CD4-positive, alpha-beta T cell treated with Interleukin-21 for 1 hour (primary cell): ENCODE measurements around the gene ATRAID.

ENCODE experiments used
- DNase-seq: peaks from one replicate; pipeline ENCODE4 v3.0.0-alpha.2; 2020

Gene ATRAID

GRCh38 chr2:27220091-27220490, 8.2 kb downstream of the ATRAID start:
- no peak for DNase-seq

GRCh38 chr2:27221166-27221565, 9.3 kb downstream of the ATRAID start:
- no peak for DNase-seq

GRCh38 chr2:27222407-27222806, 10.6 kb downstream of the ATRAID start:
- DNase-seq = no peak

- no peak for DNase-seq
These were observed 11.6 kb downstream of the ATRAID start for GRCh38 chr2:27223416-27223815.

DNA sequence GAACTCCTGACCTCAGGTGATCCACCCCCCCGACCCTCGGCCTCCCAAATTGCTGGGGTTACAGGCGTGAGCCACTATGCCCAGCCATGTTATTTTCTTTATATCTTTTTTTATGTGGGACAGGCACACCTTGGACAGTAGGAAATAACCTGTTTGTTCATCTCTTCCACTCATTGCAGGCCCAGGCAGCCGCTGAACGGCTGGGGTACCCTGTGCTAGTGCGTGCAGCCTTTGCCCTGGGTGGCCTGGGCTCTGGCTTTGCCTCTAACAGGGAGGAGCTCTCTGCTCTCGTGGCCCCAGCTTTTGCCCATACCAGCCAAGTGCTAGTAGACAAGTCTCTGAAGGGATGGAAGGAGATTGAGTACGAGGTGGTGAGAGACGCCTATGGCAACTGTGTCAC, 13.7 kb downstream of the ATRAID start:
- no peak for DNase-seq

- DNase-seq = no peak
These were observed 15.7 kb downstream of the ATRAID start for GRCh38 chr2:27227501-27227900.

- DNase-seq = no peak
These were observed 20.1 kb downstream of the ATRAID start for GRCh38 chr2:27231921-27232320.

- DNase-seq = no peak
These were observed 21.5 kb downstream of the ATRAID start for GRCh38 chr2:27233341-27233740.

DNA sequence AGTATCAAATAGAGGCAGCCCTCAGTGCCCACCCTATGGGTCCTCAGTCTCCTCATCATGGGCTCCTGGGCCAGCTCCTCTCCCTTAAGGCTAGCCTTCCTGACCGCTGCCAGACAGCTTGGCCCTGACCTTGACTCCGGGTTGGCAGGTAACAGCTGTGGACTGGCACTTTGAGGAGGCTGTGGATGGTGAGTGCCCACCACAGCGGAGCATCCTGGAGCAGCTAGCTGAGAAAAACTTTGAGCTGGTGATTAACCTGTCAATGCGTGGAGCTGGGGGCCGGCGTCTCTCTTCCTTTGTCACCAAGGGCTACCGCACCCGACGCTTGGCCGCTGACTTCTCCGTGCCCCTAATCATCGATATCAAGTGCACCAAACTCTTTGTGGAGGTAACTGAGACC, 24.3 kb downstream of the ATRAID start:
- DNase-seq = no peak

GRCh38 chr2:27236626-27237025, 24.8 kb downstream of the ATRAID start:
- DNase-seq = no peak

- no peak for DNase-seq
These were observed 25.6 kb downstream of the ATRAID start for GRCh38 chr2:27237341-27237945.

- no peak for DNase-seq
These were observed 27.1 kb downstream of the ATRAID start for GRCh38 chr2:27238976-27239375.

DNA sequence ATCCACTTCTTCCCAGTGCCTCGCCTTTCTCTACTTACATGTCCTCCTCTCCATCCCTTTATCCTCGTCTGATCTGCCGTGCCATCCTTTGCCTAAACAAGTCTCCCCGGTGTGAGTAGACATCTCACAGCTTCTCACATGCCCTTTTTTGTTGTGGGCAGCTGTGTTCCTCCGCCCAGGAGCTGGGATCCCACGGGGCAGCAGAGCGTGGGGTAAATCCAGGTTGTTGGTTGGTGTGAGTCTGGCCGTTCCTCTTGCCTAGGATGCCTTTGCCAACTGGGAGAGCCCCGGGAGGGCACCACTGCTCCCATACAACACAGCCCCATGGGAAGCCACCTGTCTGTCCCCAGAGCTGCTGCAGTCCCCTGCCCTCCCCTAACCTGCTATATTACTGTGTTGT, 28.6 kb downstream of the ATRAID start:
- no peak for DNase-seq

DNA sequence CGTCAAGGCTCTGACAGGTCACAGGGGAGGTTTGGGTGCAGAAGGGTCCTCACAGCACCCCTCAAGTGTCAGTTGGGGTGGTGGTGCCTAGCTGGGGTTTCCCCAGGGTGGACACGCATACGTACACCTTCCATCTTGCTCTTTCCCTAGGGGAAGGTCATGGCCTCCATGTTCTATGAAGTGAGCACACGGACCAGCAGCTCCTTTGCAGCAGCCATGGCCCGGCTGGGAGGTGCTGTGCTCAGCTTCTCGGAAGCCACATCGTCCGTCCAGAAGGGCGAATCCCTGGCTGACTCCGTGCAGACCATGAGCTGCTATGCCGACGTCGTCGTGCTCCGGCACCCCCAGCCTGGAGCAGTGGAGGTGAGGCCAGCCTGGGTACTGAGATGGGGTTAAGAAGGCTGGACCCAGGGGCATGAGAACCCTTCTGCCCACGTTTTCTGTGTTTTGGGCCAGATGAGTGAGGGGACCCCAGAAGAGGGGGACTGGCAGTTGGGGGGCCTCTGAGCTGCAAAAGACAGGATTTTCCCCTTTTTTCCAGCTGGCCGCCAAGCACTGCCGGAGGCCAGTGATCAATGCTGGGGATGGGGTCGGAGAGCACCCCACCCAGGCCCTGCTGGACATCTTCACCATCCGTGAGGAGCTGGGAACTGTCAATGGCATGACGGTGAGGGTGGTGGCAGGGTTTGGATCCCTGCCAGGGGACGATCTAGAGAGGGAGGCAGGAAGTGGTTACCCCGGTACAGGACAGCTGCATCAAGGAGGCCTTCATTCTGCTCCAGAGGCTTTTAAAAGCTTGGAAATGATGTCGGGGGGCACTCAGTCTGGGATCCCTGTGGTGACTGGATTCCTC, 30.1 kb downstream of the ATRAID start:
- no peak for DNase-seq

- no peak for DNase-seq
These were observed 30.7 kb downstream of the ATRAID start for GRCh38 chr2:27242614-27242951.

DNA sequence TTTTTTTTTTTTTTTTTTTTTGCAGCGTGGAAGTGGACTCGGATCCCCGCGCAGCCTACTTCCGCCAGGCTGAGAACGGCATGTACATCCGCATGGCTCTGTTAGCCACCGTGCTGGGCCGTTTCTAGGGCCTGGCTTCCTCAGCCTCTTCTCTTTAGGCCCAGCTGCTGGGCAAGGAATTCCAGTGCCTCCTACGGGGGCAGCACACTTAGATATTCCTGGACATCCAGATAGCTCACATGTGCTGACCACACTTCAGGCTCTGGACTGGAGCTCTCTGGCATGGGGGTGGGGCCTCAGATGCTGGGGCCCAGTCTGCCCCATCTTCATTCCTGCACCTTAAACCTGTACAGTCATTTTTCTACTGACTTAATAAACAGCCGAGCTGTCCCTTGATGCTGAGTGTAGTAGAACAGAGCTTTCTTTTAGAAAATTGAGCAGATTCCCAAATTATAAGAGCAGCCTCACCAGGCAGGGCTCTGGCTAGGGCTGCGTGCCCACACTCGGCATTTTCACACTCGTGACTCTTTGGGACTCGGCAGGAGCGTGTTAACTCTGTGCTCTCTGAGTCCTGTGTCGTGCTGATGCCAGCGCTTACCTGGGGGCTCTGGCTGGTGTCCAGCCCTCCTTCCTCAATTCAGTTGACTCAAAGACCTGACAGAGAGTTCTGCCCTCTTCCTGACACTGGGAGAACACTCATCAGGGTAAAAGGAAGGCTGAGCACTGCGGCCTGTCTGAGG, 31.7 kb downstream of the ATRAID start:
- DNase-seq = no peak

DNA sequence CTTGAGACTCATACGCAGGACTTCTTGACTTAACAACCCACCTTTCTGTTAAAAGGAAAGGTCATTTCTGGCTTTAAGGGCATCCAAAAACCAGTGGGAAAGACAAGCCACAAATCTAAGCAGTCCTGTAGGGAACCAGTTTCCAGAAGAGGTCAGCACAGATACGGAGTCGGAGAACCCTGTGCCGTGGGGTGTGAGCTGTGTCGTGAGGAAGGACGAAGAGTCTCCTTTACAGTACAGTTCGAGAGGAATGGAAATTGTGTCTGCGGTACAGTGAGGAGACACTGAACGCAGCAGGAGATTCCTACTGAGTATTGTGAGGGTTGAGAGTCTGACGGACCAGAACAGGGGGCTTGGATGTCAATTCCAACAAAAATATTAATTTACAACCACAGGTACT, 33.3 kb downstream of the ATRAID start:
- no peak for DNase-seq

DNA sequence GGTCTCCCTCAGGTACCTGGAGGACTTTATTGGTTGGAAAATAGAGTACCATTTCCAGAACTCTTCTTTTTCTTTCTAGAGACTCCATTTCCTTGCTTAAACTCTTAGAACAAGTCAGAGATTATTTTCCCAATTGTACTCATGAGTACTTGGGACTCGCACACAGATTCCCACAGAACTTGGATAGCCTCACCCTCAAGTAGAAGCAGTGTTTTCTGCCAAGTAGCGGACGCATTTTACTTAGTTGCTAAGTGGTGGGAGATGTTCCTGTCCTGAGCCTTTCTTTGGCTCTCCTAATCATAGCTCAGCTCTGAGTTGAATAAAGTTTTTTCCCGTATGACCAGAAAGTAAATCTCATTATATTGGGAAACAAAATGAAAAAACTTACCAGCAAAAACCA, 33.8 kb downstream of the ATRAID start:
- no peak for DNase-seq

GRCh38 chr2:27247893-27248292, 36.1 kb downstream of the ATRAID start:
- no peak for DNase-seq

- DNase-seq = no peak
These were observed 37.5 kb downstream of the ATRAID start for GRCh38 chr2:27249159-27249890.

DNA sequence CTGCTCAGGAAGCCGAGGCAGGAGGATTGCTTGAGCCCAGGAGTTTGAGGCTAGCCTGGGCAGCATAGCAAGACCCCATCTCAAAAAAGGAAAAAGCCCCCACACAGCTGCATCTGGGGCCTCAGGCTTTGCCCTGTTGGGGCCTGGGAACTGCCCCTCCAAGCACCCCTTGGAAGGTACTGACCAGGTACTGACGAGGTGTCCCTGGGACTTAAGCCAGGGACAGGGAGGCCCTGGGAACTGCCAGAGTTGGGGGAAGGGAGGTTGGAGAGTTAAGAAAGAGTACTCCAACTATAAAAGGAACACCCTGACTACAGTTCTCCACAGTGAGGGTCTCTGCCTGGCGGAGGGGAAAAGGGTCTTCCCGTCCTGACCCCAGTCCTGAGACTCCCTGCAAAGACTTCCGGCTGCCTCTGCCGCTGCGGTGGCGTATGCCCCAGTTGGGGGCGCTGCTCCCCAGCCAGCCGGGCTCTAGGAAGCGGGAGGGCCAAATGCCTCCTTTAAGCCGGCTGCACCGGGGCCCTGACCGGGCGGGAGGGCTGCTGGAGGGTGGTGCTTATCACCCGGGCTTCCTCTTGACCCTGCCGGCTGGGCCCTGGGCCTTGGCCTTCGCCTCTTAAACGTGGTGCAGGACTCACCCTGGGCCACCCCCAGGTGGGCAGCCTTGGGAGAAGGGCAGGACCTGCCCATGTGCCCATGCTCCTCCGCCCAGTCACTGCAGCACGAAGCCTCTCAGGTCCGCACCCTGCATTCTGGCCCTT, 38.2 kb downstream of the ATRAID start:
- DNase-seq = peak; percentile 41

- DNase-seq = no peak
These were observed 39.0 kb downstream of the ATRAID start for GRCh38 chr2:27250652-27251379.
